ENCODE results near the gene MDFIC2. TPM values are rescaled to one million over a fixed set of nuclear protein-coding genes. Genes with fewer than 3 reads are reported as not detected.

The MDFIC2 gene
- total RNA-seq, 2 experiments from 2014 or later: not detected

DNA sequence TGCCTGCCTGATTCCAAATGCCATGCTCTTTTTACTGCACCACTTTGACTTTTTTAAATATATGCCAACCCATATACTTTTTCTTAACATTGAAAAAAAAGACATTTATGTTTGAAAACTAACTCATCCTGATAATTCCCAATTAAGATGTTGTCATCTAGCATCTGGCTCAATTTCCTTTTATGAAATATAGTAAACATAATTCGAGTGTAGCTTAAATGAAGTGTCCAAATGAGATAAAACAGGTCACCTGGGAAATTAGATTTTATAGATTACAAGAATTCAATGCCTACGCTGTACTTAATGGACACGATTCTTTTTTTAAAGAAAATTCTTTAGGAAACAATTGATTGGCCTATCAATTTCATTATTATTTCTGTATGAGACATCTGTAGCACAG, 2.8 kb downstream of the MDFIC2 start:
- no TSS peak for BruUV-seq (replicated peaks)
- H2AFZ ChIP-seq (ENCODE audit: low read length): no peak overlapping the region
- no peaks in the 10 kb centered on the region for H3K4me1 ChIP-seq (ENCODE audit: insufficient read depth, low read length, poor library complexity, severe bottlenecking)
- intact Hi-C loops (cut with micrococcal nuclease; ENCODE audit: unreplicated experiment): no loop called here
- H3K27ac ChIP-seq (ENCODE audit: low read depth, low read length, poor library complexity, severe bottlenecking): no peak overlapping the region
- no peaks in the 10 kb centered on the region for H3K36me3 ChIP-seq (ENCODE audit: insufficient read depth, low read length)
- no peaks in the 10 kb centered on the region for H4K20me1 ChIP-seq (ENCODE audit: insufficient read depth, low read length)
- DNase-seq (ENCODE audit: low spot score): no peak
- ChIA-PET CTCF (ENCODE audit: unreplicated experiment) (no interaction called here), POLR2A (no interaction called here)
- TF ChIP-seq, protein P1, sequence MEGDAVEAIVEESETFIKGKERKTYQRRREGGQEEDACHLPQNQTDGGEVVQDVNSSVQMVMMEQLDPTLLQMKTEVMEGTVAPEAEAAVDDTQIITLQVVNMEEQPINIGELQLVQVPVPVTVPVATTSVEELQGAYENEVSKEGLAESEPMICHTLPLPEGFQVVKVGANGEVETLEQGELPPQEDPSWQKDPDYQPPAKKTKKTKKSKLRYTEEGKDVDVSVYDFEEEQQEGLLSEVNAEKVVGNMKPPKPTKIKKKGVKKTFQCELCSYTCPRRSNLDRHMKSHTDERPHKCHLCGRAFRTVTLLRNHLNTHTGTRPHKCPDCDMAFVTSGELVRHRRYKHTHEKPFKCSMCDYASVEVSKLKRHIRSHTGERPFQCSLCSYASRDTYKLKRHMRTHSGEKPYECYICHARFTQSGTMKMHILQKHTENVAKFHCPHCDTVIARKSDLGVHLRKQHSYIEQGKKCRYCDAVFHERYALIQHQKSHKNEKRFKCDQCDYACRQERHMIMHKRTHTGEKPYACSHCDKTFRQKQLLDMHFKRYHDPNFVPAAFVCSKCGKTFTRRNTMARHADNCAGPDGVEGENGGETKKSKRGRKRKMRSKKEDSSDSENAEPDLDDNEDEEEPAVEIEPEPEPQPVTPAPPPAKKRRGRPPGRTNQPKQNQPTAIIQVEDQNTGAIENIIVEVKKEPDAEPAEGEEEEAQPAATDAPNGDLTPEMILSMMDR (conservative IDR thresholded peaks at IDR 0.05; ENCODE audit: low read length): no peak
- TF ChIP-seq EZH2phosphoT487 (IDR thresholded peaks at IDR 0.05; ENCODE audit: borderline replicate concordance, low read depth, low read length): no peak
- H3K9me3 ChIP-seq (ENCODE audit: low read length): no peaks in the 10 kb centered on the region
- no peaks in the 10 kb centered on the region for H3K9me2 ChIP-seq (ENCODE audit: insufficient read depth, low read length)
- no peaks in the 10 kb centered on the region for H3K79me2 ChIP-seq (ENCODE audit: insufficient read depth, low read depth, low read length)
- no peak overlapping the region for H3K4me2 ChIP-seq (ENCODE audit: low read length)
- no peak overlapping the region for H3K4me3 ChIP-seq (ENCODE audit: low read depth, low read length, poor library complexity, severe bottlenecking)

DNA sequence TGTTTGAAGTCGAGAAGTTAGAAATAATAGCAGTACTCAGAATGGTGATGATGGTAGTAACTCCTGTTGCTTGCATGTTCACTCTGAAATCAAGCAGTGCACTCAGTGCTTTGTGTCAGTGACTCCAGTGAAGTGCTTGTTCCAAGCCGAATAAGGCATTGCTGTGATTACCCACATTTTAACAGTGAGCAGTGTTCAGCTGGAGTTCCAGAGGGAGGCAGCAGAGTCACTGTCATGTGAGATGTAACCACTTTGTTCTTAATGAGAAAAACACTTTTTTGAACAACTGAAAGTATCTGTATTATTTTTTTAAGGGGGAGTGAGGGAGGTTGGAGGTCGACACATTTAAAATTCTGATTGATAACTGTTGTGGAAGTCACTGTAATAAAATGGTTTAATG, 3.7 kb downstream of the MDFIC2 start:
- BruUV-seq (replicated peaks): no TSS peak
- ChIA-PET POLR2A (no interaction called here), CTCF (ENCODE audit: unreplicated experiment) (no interaction called here)
- Histone ChIP-seq H3K79me2 (ENCODE audit: insufficient read depth, low read depth, low read length) (no peaks in the 10 kb centered on the region), H4K20me1 (ENCODE audit: insufficient read depth, low read length) (no peaks in the 10 kb centered on the region), H3K36me3 (ENCODE audit: insufficient read depth, low read length) (no peaks in the 10 kb centered on the region), H3K4me1 (ENCODE audit: insufficient read depth, low read length, poor library complexity, severe bottlenecking) (no peaks in the 10 kb centered on the region), H3K4me3 (ENCODE audit: low read depth, low read length, poor library complexity, severe bottlenecking) (no peak overlapping the region), H3K9me3 (ENCODE audit: low read length) (no peaks in the 10 kb centered on the region), H3K27ac (ENCODE audit: low read depth, low read length, poor library complexity, severe bottlenecking) (no peak overlapping the region), H3K4me2 (ENCODE audit: low read length) (no peak overlapping the region), H2AFZ (ENCODE audit: low read length) (no peak overlapping the region), H3K9me2 (ENCODE audit: insufficient read depth, low read length) (no peaks in the 10 kb centered on the region)
- TF ChIP-seq, protein P1 (conservative IDR thresholded peaks at IDR 0.05; ENCODE audit: low read length): 0 out of 2 replicates have a peak, but pooled peaks have one; percentile 23
- TF ChIP-seq EZH2phosphoT487 (IDR thresholded peaks at IDR 0.05; ENCODE audit: borderline replicate concordance, low read depth, low read length): no peak
- no peak for DNase-seq (ENCODE audit: low spot score)
- intact Hi-C loops (cut with micrococcal nuclease; ENCODE audit: unreplicated experiment): no loop called here

DNA sequence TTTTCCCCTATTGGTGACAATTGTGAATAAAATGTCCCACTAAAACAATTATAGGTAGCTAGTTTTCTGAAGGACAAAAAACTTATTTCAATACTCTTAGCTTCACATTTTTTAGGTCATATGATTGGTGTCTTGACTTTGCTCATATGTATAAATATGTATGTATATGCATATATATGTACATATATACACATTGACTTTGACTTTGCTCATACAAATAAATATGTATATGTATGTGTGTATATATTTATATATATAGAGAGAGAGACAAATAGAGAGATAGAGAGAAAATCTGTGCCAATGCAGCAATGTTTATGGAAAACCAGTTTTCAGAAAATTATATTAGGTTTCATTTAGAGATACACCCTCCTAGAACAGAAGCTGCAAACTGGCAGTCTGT, 5.7 kb downstream of the MDFIC2 start:
- no peaks in the 10 kb centered on the region for H4K20me1 ChIP-seq (ENCODE audit: insufficient read depth, low read length)
- no peak for TF ChIP-seq EZH2phosphoT487 (IDR thresholded peaks at IDR 0.05; ENCODE audit: borderline replicate concordance, low read depth, low read length)
- TF ChIP-seq, protein P1 (conservative IDR thresholded peaks at IDR 0.05; ENCODE audit: low read length): no peak
- no peak overlapping the region for H3K4me2 ChIP-seq (ENCODE audit: low read length)
- no peak overlapping the region for H3K27ac ChIP-seq (ENCODE audit: low read depth, low read length, poor library complexity, severe bottlenecking)
- no peak for DNase-seq (ENCODE audit: low spot score)
- H3K36me3 ChIP-seq (ENCODE audit: insufficient read depth, low read length): no peaks in the 10 kb centered on the region
- no peaks in the 10 kb centered on the region for H3K9me3 ChIP-seq (ENCODE audit: low read length)
- H3K9me2 ChIP-seq (ENCODE audit: insufficient read depth, low read length): no peaks in the 10 kb centered on the region
- no peaks in the 10 kb centered on the region for H3K4me1 ChIP-seq (ENCODE audit: insufficient read depth, low read length, poor library complexity, severe bottlenecking)
- no TSS peak for BruUV-seq (replicated peaks)
- no peak overlapping the region for H3K4me3 ChIP-seq (ENCODE audit: low read depth, low read length, poor library complexity, severe bottlenecking)
- H3K79me2 ChIP-seq (ENCODE audit: insufficient read depth, low read depth, low read length): no peaks in the 10 kb centered on the region
- ChIA-PET POLR2A (interaction anchor here (1.0 kb wide), 1 partner anchor 11 kb away, joined by 4 read pairs; no protein-coding TSS in a partner anchor), CTCF (ENCODE audit: unreplicated experiment) (no interaction called here)
- intact Hi-C loops (cut with micrococcal nuclease; ENCODE audit: unreplicated experiment): no loop called here
- no peak overlapping the region for H2AFZ ChIP-seq (ENCODE audit: low read length)

Data from OCI-LY7 (cell line).